Measurements from ENCODE around the gene BPIFA2. TPM values are rescaled to one million over a fixed set of nuclear protein-coding genes. Genes with fewer than 3 reads are reported as not detected.

Gene BPIFA2
- total RNA-seq, 1 experiment from 2014 or later: not detected

DNA sequence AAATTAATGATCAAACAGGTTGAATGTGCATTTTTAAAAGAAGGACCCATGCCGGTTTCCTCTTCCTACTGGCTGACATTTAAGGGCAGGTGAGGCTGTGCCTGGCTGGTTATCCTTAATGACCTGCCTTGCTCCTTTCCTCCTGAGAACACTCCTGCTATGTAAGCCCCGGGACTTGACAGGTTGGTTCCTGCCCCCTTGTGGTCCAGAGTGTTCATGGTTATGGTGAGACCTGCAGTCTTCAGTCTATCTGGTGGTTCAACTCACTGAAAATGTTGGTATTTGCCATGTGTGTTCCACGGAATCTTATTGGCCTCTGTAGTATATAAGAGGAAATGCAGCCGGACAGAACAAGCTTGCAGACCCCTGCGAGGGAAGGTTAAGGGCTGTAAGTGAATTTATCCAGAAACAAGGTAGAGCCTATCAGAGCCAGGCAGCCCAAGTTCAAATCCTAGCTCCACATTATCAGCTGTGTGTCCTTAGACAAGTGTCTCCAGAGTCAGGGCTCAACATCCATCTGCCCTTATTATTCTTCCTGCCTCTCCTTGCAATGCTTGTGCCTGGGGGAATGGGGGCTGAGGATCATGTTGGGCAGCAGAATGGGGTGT lies 44.0 kb downstream of the BPIFA2 start:
- ChIA-PET POLR2A (no interaction called here), RAD21 (ENCODE audit: low non-redundant PET in 1 of 2, low total read pairs in 2 of 2, uncharacterized antibody in 2 of 2, unreplicated experiment in 2 of 2) (interaction anchor here in 1 of 2 experiments (0.7 kb wide), 1 partner anchor 116 kb away, joined by 4 read pairs; no protein-coding TSS in a partner anchor), CTCF (interaction anchor here (1.0 to 1.2 kb wide), 3 partner anchors 47 to 310 kb away, joined by 3 to 8 read pairs (median 5); no protein-coding TSS in a partner anchor)
- Histone ChIP-seq H3K4me3 (replicated peaks in 1 of 2; ENCODE audit: low read depth in 1 of 2, low read length in 2 of 2) (no peak overlapping the region), H3K79me2 (ENCODE audit: insufficient read depth, low read length) (no peaks in the 10 kb centered on the region), H3K27ac (ENCODE audit: low read depth, low read length) (no peak overlapping the region), H3K27me3 (ENCODE audit: insufficient read depth, low read length) (peaks cover 56% of the 10 kb centered on the region), H3K9ac (ENCODE audit: low read length) (no peak overlapping the region), H3K9me3 (ENCODE audit: control insufficient read depth in 1 of 2, insufficient read depth in 1 of 2, low read depth in 1 of 2, low read length in 2 of 2) (no peaks in the 10 kb centered on the region), H3K9me2 (ENCODE audit: insufficient read depth) (no peaks in the 10 kb centered on the region), H3K4me1 (ENCODE audit: control insufficient read depth in 1 of 2, insufficient read depth in 2 of 2, low read length in 2 of 2) (no peaks in the 10 kb centered on the region), H2AFZ (ENCODE audit: low read depth, low read length, poor library complexity, severe bottlenecking) (no peak overlapping the region), H3K36me3 (ENCODE audit: control insufficient read depth in 1 of 2, insufficient read depth in 2 of 2, low read length in 2 of 2) (no peaks in the 10 kb centered on the region), H3K4me2 (ENCODE audit: low read length) (no peak overlapping the region), H4K20me1 (ENCODE audit: insufficient read depth) (no peaks in the 10 kb centered on the region)
- intact Hi-C loops (cut with micrococcal nuclease): loop anchor here (1.0 to 5.0 kb wide), 2 partner anchors 116 to 310 kb away; no protein-coding TSS in a partner anchor
- TF ChIP-seq CBX3 (IDR thresholded peaks at IDR 0.05; ENCODE audit: low read depth): no peak
- no peak for TF ChIP-seq EZH2 (IDR thresholded peaks at IDR 0.05)
- TF ChIP-seq, protein P1, sequence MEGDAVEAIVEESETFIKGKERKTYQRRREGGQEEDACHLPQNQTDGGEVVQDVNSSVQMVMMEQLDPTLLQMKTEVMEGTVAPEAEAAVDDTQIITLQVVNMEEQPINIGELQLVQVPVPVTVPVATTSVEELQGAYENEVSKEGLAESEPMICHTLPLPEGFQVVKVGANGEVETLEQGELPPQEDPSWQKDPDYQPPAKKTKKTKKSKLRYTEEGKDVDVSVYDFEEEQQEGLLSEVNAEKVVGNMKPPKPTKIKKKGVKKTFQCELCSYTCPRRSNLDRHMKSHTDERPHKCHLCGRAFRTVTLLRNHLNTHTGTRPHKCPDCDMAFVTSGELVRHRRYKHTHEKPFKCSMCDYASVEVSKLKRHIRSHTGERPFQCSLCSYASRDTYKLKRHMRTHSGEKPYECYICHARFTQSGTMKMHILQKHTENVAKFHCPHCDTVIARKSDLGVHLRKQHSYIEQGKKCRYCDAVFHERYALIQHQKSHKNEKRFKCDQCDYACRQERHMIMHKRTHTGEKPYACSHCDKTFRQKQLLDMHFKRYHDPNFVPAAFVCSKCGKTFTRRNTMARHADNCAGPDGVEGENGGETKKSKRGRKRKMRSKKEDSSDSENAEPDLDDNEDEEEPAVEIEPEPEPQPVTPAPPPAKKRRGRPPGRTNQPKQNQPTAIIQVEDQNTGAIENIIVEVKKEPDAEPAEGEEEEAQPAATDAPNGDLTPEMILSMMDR (IDR thresholded peaks at IDR 0.05 in 2 of 3, conservative IDR thresholded peaks at IDR 0.05 in 1 of 3; ENCODE audit: borderline replicate concordance in 1 of 3, insufficient read depth in 1 of 3, low read depth in 2 of 3, low read length in 2 of 3): peak; percentile 72 to 80 (median 75)
- no peak for TF ChIP-seq SRF (IDR thresholded peaks at IDR 0.05; ENCODE audit: low read depth)
- TF ChIP-seq CEBPB (IDR thresholded peaks at IDR 0.05; ENCODE audit: low read depth): no peak
- no peak for TF ChIP-seq POLR2A (IDR thresholded peaks at IDR 0.05; ENCODE audit: borderline replicate concordance, extremely low read depth, insufficient read depth, insufficient read length)
- TF ChIP-seq, protein P2, sequence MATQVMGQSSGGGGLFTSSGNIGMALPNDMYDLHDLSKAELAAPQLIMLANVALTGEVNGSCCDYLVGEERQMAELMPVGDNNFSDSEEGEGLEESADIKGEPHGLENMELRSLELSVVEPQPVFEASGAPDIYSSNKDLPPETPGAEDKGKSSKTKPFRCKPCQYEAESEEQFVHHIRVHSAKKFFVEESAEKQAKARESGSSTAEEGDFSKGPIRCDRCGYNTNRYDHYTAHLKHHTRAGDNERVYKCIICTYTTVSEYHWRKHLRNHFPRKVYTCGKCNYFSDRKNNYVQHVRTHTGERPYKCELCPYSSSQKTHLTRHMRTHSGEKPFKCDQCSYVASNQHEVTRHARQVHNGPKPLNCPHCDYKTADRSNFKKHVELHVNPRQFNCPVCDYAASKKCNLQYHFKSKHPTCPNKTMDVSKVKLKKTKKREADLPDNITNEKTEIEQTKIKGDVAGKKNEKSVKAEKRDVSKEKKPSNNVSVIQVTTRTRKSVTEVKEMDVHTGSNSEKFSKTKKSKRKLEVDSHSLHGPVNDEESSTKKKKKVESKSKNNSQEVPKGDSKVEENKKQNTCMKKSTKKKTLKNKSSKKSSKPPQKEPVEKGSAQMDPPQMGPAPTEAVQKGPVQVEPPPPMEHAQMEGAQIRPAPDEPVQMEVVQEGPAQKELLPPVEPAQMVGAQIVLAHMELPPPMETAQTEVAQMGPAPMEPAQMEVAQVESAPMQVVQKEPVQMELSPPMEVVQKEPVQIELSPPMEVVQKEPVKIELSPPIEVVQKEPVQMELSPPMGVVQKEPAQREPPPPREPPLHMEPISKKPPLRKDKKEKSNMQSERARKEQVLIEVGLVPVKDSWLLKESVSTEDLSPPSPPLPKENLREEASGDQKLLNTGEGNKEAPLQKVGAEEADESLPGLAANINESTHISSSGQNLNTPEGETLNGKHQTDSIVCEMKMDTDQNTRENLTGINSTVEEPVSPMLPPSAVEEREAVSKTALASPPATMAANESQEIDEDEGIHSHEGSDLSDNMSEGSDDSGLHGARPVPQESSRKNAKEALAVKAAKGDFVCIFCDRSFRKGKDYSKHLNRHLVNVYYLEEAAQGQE (IDR thresholded peaks at IDR 0.05; ENCODE audit: low read depth): 0 out of 2 replicates have a peak, but pooled peaks have one; percentile 6
- peak; percentile 76 for TF ChIP-seq RAD21 (IDR thresholded peaks at IDR 0.05; ENCODE audit: low read depth)
- ATAC-seq (peak; percentile 95), DNase-seq (ENCODE audit: low read depth, low spot score) (peak; percentile 61)
- no TSS peak for BruUV-seq (replicated peaks)
